NCI-H2029 (cell line): ENCODE results near the gene PRKG1.

Experiments used
- DNase-seq: peaks from one replicate; lab custom pipeline; 2025; lab: John Stamatoyannopoulos, UW

Gene PRKG1

GRCh38 chr10:51886438-51887068 is 812.3 kb downstream of the PRKG1 start:
- DNase-seq = no peak

GRCh38 chr10:51888263-51888662 is 814.0 kb downstream of the PRKG1 start:
- no peak for DNase-seq

DNA sequence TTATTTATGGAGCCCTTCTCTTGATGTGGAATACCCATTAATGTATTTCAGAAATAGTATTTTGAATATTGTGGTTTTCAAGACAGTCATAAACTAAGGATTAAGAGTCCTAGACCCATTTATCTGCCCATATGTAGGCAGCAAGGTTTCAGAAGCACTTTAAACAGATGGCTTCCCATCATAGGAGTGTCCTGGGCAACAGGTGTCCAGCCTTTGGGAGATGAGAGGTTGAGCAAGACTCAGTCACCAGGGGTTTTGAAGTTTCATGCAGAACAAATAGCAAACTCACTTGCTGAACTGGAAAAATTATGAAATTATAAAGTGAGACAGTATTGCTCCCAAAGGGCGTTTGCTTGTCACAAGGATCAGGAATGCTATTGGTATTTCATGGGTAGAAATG is 818.0 kb downstream of the PRKG1 start:
- DNase-seq = no peak

- no peak for DNase-seq
These were observed 818.8 kb downstream of the PRKG1 start for GRCh38 chr10:51892965-51893658.

GRCh38 chr10:51894771-51895578 is 820.7 kb downstream of the PRKG1 start:
- no peak for DNase-seq

DNA sequence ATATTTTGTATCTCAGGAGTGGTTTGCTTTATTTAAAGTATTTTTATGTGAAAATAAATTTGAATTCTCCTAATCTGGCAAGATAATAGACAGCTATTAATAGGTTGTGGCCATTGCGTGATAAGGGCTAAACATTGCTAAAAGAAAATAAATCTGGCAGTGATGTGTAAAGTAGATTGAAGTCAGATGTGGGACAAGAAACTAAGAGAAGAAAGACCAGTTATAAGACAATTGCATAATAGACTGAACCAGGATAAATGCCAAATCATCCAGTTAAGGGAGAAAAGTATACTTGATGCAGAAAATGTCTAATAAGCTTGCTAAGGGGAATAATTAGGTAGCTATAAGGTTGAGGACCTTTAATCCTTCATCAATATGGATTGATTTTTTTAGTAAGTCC is 822.6 kb downstream of the PRKG1 start:
- no peak for DNase-seq

DNA sequence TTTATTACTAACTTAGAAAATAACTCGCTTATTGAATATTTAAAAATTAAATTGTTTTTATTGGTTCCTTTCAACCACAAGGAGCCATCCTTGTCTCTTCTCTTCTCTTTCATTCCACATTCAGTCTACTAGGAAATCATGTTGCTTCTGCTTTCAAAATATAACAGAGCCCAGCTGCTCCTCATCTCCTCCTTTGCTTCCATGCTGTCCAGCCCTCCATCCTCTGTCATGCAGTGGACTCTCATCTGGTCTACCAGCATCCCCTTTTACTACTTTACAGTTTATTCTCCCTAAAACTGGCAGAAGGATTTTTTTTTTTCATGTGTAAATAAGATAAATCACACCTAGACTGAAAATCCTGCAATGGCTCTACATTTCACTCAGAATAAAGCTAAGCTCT is 823.3 kb downstream of the PRKG1 start:
- DNase-seq = no peak

DNA sequence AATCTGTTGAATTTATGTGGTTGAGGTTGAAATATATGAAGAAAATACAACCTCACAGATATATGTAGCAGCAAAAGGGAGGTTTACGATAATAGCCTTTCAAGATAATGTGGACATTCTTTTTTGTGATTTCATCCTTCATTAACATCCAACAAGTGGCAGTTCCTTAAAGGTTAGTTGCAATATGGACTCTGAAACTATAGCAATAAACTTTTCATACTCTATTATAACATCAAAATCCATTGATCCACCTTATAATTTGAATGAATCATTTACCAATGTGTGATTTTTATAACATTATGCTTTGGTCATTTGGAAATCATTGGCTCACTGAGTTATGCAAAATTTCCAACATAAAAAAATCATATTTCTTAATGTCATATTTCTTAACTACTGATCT is 825.9 kb downstream of the PRKG1 start:
- DNase-seq = no peak

DNA sequence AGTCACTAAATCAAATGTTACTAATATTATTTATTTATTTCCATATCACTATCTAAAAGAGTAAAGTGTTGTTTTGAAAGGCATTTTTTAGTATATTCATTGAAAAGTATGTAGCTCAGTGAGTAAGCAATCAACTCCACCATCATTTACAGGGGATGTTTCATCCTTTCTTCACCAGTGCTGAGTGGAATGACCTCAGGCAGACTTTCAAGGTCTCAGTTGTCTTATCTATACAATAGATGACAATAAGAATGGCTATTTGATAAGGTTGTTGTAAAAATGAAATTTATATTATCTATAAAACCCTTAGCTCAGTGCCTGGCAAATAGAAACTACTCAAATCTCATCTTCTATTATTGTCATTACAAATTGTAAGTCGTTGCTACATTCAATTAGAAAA is 829.4 kb downstream of the PRKG1 start:
- DNase-seq = no peak

DNA sequence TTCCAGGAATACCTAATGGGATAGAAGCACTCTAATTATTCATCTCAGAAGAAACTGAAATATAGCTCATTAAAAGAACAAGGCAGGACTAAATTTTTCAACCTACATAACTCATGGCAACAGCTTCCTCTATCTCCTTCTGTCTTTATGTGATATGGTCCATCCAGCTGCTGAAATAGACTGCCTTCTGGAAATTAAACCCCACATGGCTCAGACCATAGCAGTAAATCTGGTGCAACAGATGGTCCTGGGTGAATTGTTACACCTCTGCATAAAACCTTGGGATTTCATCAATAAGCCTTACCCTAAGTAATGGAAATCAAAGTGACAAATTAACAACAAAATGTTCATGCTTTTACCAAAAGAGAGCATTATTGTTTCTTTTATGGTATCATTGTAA is 830.7 kb downstream of the PRKG1 start:
- no peak for DNase-seq

DNA sequence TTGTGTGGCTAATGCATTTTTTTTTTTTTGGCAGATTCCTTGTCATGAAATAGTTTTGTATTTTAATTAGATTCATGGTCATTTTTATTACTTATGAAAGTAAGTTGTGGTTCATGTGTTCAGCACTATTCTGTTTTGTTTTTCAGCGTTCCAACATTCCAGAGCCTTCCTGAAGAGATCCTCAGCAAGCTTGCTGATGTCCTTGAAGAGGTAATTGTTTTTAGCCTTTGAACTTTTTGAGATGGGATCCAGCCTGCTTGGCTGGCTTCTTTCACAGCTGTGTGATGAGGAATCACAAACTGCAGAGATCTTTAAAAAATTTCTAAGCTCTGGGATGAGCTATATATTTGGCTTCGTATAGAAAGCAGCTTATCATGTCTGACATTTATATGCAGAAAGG is 833.1 kb downstream of the PRKG1 start:
- no peak for DNase-seq

DNA sequence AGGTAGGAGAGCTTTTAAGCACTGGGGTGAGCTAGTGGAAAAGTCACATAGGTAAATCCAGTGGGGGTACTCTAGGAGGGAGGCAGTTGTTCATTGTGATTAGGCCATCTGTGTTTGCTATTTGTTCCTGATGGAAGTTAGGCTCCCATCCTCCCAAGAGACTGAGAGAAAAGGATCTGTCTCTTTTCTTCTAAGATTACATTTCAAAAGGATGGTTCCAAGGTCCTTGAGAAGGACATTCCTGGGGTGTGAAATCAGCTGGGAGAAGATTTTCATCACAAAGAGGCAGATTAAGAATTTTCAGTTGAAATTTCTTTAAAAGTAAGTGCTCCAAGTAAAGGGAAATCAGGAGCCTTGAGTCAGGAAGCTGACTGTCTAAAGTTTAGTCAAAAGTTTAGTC is 835.9 kb downstream of the PRKG1 start:
- DNase-seq = no peak

GRCh38 chr10:51910596-51910995 is 836.3 kb downstream of the PRKG1 start:
- no peak for DNase-seq

- DNase-seq = no peak
These were observed 837.4 kb downstream of the PRKG1 start for GRCh38 chr10:51911723-51912122.

- no peak for DNase-seq
These were observed 840.8 kb downstream of the PRKG1 start for GRCh38 chr10:51915031-51915542.

- no peak for DNase-seq
These were observed 844.2 kb downstream of the PRKG1 start for GRCh38 chr10:51918440-51918839.

DNA sequence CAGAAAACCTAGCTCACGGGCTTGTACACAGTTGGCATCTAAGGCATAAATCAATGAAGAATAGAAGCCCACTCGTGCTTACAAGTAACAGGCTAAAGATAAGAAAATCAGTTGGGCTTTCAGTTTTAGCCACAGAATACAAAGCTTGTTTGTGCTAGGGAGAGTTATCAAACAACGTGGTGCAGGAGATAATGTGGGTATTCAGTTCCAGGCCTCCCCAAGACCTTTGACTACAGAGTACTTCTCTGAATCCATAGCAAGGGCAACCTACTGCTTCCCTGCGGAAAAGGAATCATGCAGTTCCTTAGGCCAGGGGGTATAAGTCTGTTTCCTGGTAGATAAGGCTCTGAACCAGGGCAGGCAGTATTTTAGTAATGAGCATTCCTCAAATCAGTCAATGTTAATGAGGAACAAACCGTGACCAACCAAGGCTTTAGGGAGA is 844.6 kb downstream of the PRKG1 start:
- DNase-seq = no peak

DNA sequence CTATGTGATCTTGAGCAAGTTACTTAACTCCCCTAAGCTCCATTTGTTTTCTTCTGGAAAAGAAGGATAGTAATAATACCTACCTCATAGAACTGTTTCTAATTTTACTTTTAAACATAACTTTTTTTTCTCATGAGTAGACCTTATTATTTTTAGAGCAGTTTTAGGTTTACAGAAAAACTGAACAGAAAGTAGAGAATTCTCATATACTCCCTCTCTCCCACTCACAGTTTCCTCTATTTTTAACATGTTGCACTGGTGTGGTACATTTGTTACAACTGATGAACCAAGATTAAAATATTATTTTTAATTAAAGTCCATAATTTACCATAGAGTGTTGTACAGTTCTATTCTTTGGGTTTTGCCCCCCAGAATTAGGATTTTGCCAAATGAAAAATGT is 846.4 kb downstream of the PRKG1 start:
- DNase-seq = no peak

DNA sequence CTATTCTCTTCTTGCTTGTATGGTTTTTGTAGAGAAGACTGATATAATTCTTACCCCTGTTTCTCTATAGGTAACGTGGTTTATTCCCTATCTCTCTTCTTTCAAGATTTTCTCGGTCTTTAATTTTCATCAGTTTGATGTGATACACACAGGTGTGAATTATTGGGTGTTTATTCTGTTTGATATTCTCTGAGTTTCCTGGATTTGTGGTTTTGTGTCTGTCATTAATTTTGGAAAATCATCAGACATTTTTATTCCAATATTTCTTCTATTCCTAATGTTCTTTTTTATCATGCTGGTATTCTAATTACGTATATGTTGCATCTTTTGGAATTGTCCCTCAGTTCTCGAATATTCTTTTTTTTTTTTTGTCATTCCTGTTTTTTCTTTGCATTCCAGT is 850.1 kb downstream of the PRKG1 start:
- DNase-seq = no peak

DNA sequence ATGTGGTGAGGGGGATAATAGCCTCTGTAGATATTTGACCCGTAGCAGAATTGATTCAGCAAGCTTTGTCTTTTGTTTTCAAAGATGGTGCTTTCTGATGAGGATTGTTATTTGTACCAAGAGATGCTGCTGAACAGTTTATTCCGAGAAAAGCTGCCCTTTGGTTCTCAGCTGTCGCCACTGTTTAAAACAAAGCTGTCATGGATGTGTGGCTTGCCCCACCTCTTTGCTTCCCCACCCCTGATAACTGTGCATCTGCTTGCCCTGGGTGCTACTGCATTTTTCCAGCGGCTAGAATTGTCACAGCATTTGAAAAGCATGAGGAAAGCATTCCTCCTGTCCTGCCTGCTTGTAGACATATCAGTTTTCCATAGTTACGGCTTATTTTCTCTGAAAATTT is 852.0 kb downstream of the PRKG1 start:
- no peak for DNase-seq

- no peak for DNase-seq
These were observed 853.9 kb downstream of the PRKG1 start for GRCh38 chr10:51928162-51928561.

GRCh38 chr10:51932530-51932929 is 858.2 kb downstream of the PRKG1 start:
- DNase-seq = no peak

DNA sequence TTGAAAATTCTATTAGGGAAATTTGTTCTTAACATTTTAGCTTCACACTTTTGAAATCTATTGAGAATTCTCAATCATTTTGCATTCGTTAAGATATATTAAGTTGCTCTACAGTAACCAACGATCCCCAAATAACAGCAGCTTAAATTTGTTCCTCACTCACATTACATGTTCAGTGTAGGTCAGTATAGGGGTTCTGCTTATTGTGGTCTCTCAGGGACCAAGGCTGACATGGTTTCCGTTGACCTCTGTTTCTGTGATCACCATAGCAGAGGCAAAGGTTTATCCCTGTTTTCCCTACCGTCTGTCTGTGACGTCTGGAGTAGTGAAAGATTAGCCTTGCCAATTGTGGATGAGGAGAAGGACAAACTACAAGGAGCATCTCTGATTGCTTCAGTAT is 860.1 kb downstream of the PRKG1 start:
- DNase-seq = no peak
